GM21447 (cell line): ENCODE results near the gene FLNB.

Source experiments
- ATAC-seq: cut with Tn5 transposase; IDR thresholded peaks from one replicate; pipeline ENCODE4 v1.9.1; 2021; ENCODE audit not compliant: unreplicated experiment

FLNB gene

GRCh38 chr3:58129041-58129770, 121.0 kb downstream of the FLNB start:
- no peak for ATAC-seq

DNA sequence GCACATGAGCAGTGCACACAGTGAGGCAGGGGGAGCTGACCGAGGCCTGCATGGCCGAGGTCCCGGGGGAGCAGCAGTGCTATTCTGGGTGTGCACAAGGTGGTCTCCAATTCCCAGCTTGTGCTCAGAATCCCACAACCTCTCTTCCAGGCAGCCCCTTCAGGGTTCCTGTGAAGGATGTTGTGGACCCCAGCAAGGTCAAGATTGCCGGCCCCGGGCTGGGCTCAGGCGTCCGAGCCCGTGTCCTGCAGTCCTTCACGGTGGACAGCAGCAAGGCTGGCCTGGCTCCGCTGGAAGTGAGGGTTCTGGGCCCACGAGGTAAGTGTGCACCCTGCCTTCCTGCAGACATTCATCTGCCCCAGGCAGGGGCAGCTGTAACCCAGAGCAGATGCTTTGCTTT, 122.4 kb downstream of the FLNB start:
- no peak for ATAC-seq

GRCh38 chr3:58131101-58131825, 123.0 kb downstream of the FLNB start:
- no peak for ATAC-seq

DNA sequence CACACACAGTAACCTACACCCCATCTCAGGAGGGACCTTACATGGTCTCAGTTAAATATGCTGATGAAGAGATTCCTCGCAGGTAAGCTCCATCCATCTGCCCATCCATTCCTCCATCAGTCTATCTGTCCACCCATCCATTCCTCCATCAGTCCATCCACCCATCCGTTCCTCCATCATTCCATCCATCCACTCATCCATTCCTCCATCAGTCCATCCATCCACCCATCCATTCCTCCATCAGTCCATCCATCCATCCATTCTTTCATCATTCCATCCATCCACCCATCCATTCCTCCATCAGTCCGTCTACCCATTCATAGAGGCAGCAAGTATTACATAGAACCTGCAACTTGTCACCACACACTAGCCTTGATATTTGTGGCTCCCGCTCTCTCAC, 124.6 kb downstream of the FLNB start:
- ATAC-seq = no peak

- no peak for ATAC-seq
Observed at GRCh38 chr3:58134468-58134867, 126.2 kb downstream of the FLNB start.

DNA sequence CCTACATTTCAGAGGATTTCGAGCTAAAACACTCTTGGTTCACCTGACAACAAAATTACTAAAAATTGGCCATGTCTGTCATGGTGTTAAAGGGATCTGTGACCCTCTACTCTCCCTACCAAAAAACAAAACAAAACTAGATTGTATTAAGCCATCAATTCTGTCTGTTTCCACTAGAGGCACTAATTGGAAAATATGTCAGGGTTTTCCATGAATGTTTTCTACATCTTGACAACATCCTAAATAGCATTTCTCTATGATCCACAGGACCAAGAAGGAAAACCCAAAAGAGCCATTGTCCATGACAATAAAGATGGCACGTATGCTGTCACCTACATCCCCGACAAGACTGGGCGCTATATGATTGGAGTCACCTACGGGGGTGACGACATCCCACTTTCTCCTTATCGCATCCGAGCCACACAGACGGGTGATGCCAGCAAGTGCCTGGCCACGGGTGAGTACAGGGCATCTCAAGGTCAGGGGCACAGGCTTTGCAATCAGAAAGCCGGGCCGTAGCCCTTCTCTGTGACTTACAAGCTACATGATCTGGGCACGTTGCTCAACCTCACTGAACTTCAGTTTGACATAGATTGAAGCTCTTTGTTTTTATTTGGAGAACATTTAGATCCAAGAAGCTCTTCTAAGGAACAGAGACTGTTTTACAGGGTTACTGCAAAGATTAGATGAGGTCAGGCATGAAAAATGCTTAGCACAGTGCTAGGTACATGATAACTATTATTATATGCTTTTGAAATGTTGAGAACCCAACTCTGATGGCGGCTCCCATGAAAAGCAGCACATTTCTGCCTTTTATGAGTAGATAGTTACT, 127.7 kb downstream of the FLNB start:
- ATAC-seq = no peak

- ATAC-seq = no peak
Observed at GRCh38 chr3:58137306-58137705, 129.1 kb downstream of the FLNB start.

GRCh38 chr3:58141766-58142345, 133.6 kb downstream of the FLNB start:
- ATAC-seq = no peak

- ATAC-seq = no peak
Observed at GRCh38 chr3:58143417-58144055, 135.3 kb downstream of the FLNB start.

GRCh38 chr3:58144478-58145325, 136.5 kb downstream of the FLNB start:
- no peak for ATAC-seq

GRCh38 chr3:58148049-58148448, 139.8 kb downstream of the FLNB start:
- ATAC-seq = no peak

- ATAC-seq = no peak
Observed at GRCh38 chr3:58150130-58150809, 142.0 kb downstream of the FLNB start.

DNA sequence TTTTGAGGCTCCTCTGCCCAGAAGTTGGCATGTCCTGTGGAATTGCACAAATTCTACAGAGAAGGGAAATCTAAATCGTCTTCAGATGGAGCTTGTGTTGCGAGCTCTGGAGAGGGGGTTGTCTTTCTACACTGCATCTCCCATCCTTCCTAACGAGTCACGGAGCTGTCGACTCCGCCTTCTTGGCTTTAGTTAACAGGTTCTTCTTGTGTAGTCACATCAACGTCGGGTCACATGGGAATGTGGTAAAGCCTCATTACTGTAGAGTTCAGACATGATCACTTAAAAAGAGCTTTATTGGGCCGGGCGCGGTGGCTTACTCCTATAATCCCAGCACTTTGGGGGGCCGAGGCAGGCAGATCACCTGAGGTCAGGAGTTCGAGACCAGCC, 142.6 kb downstream of the FLNB start:
- no peak for ATAC-seq

- ATAC-seq = no peak
Observed at GRCh38 chr3:58151637-58152036, 143.4 kb downstream of the FLNB start.

DNA sequence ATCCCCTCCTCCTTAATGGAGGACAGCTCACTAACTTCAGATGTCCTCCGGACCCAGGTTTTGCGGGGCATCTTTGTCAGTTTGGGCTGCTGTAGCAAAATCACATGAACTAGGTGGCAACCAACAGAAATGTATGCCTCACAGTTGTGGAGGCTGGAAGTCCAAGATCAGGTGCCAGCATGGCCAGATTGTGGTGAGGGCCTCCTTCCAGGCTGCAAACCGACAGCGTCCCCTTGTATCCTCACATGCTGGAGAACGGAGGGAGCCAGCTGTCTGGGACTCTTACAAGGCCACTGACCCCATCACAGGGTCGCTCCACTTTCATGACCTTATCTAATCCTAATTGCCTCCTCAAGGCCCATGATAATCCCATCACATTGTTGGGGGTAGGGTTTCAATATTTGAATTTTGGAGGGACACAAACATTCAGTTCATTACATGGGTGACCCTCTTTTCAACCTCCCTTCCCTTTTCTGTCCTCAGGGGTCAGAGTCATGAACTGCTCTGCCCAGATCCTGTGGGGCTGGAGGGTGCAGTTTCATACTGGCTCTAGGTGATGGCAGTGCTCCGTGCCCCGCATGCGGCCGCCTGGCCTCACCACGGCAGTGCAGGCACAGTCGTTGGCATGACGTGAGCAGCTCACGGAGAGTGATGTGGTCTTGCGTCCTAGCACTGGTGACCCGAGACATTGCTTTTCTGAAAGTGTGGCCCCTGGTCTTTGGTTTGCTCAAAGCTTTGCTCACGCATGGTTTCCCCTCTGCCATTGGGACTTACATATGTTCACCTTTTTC, 144.2 kb downstream of the FLNB start:
- ATAC-seq = no peak

DNA sequence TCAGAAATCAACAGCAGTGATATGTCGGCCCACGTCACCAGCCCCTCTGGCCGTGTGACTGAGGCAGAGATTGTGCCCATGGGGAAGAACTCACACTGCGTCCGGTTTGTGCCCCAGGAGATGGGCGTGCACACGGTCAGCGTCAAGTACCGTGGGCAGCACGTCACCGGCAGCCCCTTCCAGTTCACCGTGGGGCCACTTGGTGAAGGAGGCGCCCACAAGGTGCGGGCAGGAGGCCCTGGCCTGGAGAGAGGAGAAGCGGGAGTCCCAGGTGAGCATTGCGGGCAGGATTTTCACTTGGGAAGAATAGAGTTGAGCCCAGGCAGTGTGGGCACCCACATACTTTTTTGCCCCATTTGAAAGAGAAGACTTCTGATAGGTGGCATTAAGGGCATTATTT, 145.1 kb downstream of the FLNB start:
- no peak for ATAC-seq

DNA sequence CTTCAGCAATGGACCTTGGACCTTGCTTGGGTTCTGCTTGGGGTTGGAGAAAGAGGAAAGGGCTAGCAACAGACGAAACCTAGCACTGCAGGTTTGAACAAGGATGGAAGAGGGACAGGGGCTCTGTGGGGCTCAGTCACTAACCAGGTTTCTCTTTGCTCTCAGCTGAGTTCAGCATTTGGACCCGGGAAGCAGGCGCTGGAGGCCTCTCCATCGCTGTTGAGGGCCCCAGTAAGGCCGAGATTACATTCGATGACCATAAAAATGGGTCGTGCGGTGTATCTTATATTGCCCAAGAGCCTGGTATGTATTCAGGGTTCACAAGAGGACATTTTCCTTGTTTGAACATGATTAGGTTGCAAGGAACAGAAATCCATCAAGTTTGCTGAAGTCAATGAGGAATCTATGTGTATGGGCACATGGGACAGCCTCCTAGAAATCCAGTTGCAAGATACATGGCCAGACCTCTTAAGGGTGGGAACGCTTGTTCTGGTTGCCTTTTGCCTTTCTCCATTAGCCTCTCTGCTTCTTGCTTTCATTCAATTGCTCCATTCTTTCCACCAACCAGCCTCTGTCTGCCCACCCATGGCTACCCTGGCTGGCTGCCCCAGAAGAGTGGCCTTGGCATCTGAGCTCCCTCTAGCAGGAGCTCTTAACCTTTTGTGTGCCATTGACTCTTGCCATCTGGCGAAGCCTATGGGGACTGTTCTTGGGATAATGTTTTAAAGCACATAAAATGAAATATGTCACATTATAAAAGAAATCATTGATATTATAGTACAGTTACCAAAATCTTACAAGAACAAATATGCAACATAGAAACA, 146.6 kb downstream of the FLNB start:
- no peak for ATAC-seq

DNA sequence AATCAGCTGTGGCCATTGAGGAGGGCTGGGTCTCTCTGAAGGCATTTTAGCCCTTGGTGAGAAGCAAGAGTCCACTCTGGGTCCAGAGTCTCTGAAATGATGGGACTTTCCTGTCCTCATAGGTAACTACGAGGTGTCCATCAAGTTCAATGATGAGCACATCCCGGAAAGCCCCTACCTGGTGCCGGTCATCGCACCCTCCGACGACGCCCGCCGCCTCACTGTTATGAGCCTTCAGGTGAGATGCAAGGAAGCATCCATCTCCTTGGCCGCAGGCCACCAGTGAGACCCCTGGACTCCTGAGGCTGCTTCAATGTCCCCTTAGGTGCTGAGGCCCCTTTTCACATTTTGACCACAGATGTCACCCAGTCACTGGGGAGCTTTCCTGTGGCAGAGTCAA, 147.6 kb downstream of the FLNB start:
- no peak for ATAC-seq
